Gastrocnemius medialis (tissue), 4 donors: Measurements from ENCODE around the gene GABPB2. TPM values are rescaled to one million over a fixed set of nuclear protein-coding genes. Genes with fewer than 3 reads are reported as not detected.

Source experiments
- ATAC-seq, 2 donors: fragments of 150-250 bp; one replicate each; pipeline ENCODE4 v1.9.1; 2016
- DNase-seq, 2 donors: peaks; one replicate each; pipeline ENCODE4 v3.0.0-alpha.2; 2019
- H3K27ac ChIP-seq, 4 donors: fragments of 200-600 bp; sonication (generic); 1 replicate in 1 of 4; 2 replicates in 3 of 4; pipeline ENCODE4 v1.5.1; 2016 to 2018; ENCODE audit warnings: mild to moderate bottlenecking in 2 of 4, moderate library complexity in 1 of 4
- H3K27me3 ChIP-seq, 3 donors: fragments of 200-600 bp; sonication (generic) in 2 of 3; 1 replicate in 1 of 3; 2 replicates in 2 of 3; pipeline versions ENCODE4 v1.5.1 to v1.6.0; 2016 to 2019; ENCODE audit warnings: mild to moderate bottlenecking in 1 of 3, moderate library complexity in 1 of 3
- H3K36me3 ChIP-seq, 2 donors: fragments of 200-600 bp; sonication (generic) in 1 of 2; one replicate each; pipeline ENCODE4 v1.5.1; 2017 to 2018
- H3K4me1 ChIP-seq, 2 donors: fragments of 200-600 bp; sonication (generic) in 1 of 2; one replicate each; pipeline ENCODE4 v1.5.1; 2016 to 2017; ENCODE audit warnings: mild to moderate bottlenecking in 2 of 2
- H3K4me3 ChIP-seq, 4 donors: fragments of 200-600 bp; sonication (generic) in 3 of 4; 1 replicate in 1 of 4; 2 replicates in 3 of 4; pipeline ENCODE4 v1.5.1; 2016 to 2019; ENCODE audit warnings: mild to moderate bottlenecking in 2 of 4
- H3K9me3 ChIP-seq, 3 donors: fragments of 200-600 bp; sonication (generic) in 2 of 3; 1 replicate in 1 of 3; 2 replicates in 2 of 3; pipeline ENCODE4 v1.5.1; 2016 to 2019
- CTCF ChIP-seq, 5 experiments: fragments of 450-650 bp in 3 of 5; fragments of 200-600 bp in 2 of 5; sonication (generic) in 2 of 5; IDR thresholded peaks in 4 of 5; conservative IDR thresholded peaks in 1 of 5; 1 replicate in 4 of 5; 2 replicates in 1 of 5; pipeline ENCODE4 v1.5.1; 2016 to 2019; ENCODE audit warnings: antibody characterized with exemption in 5 of 5, mild to moderate bottlenecking in 3 of 5, moderate library complexity in 3 of 5
- POLR2A ChIP-seq, 2 donors: fragments of 450-650 bp; IDR thresholded peaks; one replicate each; pipeline ENCODE4 v1.6.1; 2017; ENCODE audit warnings: antibody characterized with exemption in 2 of 2, mild to moderate bottlenecking in 2 of 2, moderate library complexity in 2 of 2
- in situ Hi-C, 4 donors: fragments of 200-750 bp; cut with MboI; loops; one replicate each; pipeline versions ENCODE4 v1.15.0 to v1.8.0; 2017; ENCODE audit warnings: low sequenced_read_pairs in 4 of 4
- intact Hi-C: fragments of 100-400 bp; cut with DNase I; formaldehyde crosslinking; loops from one replicate; pipeline ENCODE4 v1.15.1; 2023; ENCODE audit warnings: low total_unique reads
- total RNA-seq, 4 donors: library from RNA; depleted of rRNA; stranded (reverse); fragments of >200 nt; gene quantifications; one replicate each; pipeline versions ENCODE4 v1.1.0 to v1.2.3, GENCODE V29; 2016

GABPB2 gene
- total RNA-seq, 4 donors from 2014 or later = 11.9 to 20.5 (median 17.9) TPM

- intact Hi-C loops = no loop called here
- in situ Hi-C loops = no loop called here
- Histone ChIP-seq H3K27me3 (no peaks in the 10 kb centered on the region), H3K4me1 (peaks cover 0 to 6% of the 10 kb centered on the region in 2 donors), H3K36me3 (no peaks in the 10 kb centered on the region), H3K9me3 (no peaks in the 10 kb centered on the region), H3K4me3 (no peak overlapping the region), H3K27ac (peak overlapping the region in 2 of 4 donors; percentile 35 to 37)
- no peak for TF ChIP-seq CTCF (IDR thresholded peaks at IDR 0.05 in 4 of 5, conservative IDR thresholded peaks at IDR 0.05 in 1 of 5)
- TF ChIP-seq POLR2A (IDR thresholded peaks at IDR 0.05) = no peak
- DNase-seq (peak in 1 of 2 donors; percentile 17), ATAC-seq (no peak)
Measured at GRCh38 chr1:151124763-151125403, 54.3 kb downstream of the GABPB2 start.

- no peaks in the 10 kb centered on the region for H3K27me3 ChIP-seq
- H3K36me3 ChIP-seq = peaks cover 0 to 18% of the 10 kb centered on the region in 2 donors
- ATAC-seq = no peak
- no peak overlapping the region for H3K4me3 ChIP-seq
- H3K9me3 ChIP-seq = no peaks in the 10 kb centered on the region
- peak in 1 of 2 donors; percentile 10 for DNase-seq
- H3K27ac ChIP-seq = no peak overlapping the region
- H3K4me1 ChIP-seq = peaks cover 0 to 6% of the 10 kb centered on the region in 2 donors
- TF ChIP-seq CTCF (IDR thresholded peaks at IDR 0.05 in 4 of 5, conservative IDR thresholded peaks at IDR 0.05 in 1 of 5) (no peak), POLR2A (IDR thresholded peaks at IDR 0.05) (no peak)
- intact Hi-C loops = loop anchor here (2.0 kb wide), 1 partner anchor 22 kb away; no protein-coding TSS in a partner anchor
- in situ Hi-C loops = no loop called here
Measured at GRCh38 chr1:151128800-151129199, 58.2 kb downstream of the GABPB2 start.

GRCh38 chr1:151130987-151131586 lies 60.5 kb downstream of the GABPB2 start:
- intact Hi-C loops (no loop called here), in situ Hi-C loops (no loop called here)
- no peak for TF ChIP-seq CTCF (IDR thresholded peaks at IDR 0.05 in 4 of 5, conservative IDR thresholded peaks at IDR 0.05 in 1 of 5)
- TF ChIP-seq POLR2A (IDR thresholded peaks at IDR 0.05) = peak in 1 of 2 donors; percentile 6
- Histone ChIP-seq H3K9me3 (no peaks in the 10 kb centered on the region), H3K4me3 (peak overlapping the region; percentile 16 to 47 (median 32)), H3K36me3 (peaks cover 0 to 41% of the 10 kb centered on the region in 2 donors), H3K27me3 (no peaks in the 10 kb centered on the region), H3K27ac (peak overlapping the region; percentile 53 to 98 (median 68)), H3K4me1 (peaks cover 3 to 6% of the 10 kb centered on the region in 2 donors)
- peak; percentile 67 to 77 for DNase-seq
- peak; percentile 25 to 64 for ATAC-seq

DNA sequence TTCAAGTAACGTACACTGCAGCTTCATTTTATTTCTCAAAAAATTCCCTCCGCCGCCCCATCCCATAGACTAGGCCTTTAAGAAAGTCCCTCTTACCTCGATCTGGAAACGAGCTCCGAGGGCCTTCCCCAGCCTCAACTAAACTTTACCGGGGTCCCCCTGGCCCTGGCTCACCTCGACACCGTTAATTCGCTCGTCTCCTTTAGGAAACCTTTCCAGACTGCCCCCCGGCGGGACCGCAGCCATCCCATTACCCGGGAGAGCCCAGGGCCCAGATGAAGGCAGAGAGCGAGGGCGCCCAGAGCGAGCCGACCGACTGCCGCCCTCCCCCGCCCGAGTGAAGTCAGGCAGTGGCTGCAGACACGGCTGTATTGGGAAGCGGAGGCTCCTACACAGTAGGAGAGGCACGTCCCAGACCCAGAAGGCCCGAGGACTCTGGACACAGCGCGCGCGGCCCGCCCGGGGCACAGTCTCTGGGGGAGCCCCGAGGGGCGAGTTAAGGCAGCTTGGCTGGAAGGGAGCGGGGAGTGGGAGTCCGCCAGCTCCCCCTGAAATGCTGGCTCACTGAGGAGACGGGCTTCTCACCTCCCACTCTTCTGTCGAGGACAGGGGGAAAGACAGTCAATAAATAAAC lies 61.3 kb downstream of the GABPB2 start:
- in situ Hi-C loops = no loop called here
- no peaks in the 10 kb centered on the region for H3K27me3 ChIP-seq
- ATAC-seq (no peak), DNase-seq (no peak)
- H3K9me3 ChIP-seq = no peaks in the 10 kb centered on the region
- peak overlapping the region; percentile 53 to 98 (median 68) for H3K27ac ChIP-seq
- H3K4me3 ChIP-seq = peak overlapping the region; percentile 16 to 47 (median 32)
- intact Hi-C loops = no loop called here
- H3K36me3 ChIP-seq = peaks cover 0 to 48% of the 10 kb centered on the region in 2 donors
- H3K4me1 ChIP-seq = peaks cover 0 to 8% of the 10 kb centered on the region in 2 donors
- TF ChIP-seq POLR2A (IDR thresholded peaks at IDR 0.05) (no peak), CTCF (IDR thresholded peaks at IDR 0.05 in 4 of 5, conservative IDR thresholded peaks at IDR 0.05 in 1 of 5) (no peak)
